GM19035 (cell line): Measurements from ENCODE around the gene ERC2.

ENCODE experiments used
- ATAC-seq: cut with Tn5 transposase; IDR thresholded peaks from one replicate; pipeline ENCODE4 v1.9.1; 2021; ENCODE audit not compliant: unreplicated experiment

The ERC2 gene

GRCh38 chr3:55636300-55637195 lies 831.7 kb downstream of the ERC2 start:
- no peak for ATAC-seq

- ATAC-seq, result no peak
Measured at GRCh38 chr3:55634345-55634744, 833.9 kb downstream of the ERC2 start.

GRCh38 chr3:55633333-55633732 lies 834.9 kb downstream of the ERC2 start:
- ATAC-seq, result no peak

GRCh38 chr3:55631766-55632331 lies 836.4 kb downstream of the ERC2 start:
- no peak for ATAC-seq

- ATAC-seq, result no peak
Measured at GRCh38 chr3:55630921-55631299, 837.4 kb downstream of the ERC2 start.

- ATAC-seq, result no peak
Measured at GRCh38 chr3:55630280-55630920, 837.9 kb downstream of the ERC2 start.

GRCh38 chr3:55629432-55629831 lies 838.8 kb downstream of the ERC2 start:
- ATAC-seq, result no peak

GRCh38 chr3:55626279-55626665 lies 842.0 kb downstream of the ERC2 start:
- no peak for ATAC-seq

GRCh38 chr3:55624238-55624637 lies 844.0 kb downstream of the ERC2 start:
- no peak for ATAC-seq

- no peak for ATAC-seq
Measured at GRCh38 chr3:55623786-55624185, 844.5 kb downstream of the ERC2 start.

GRCh38 chr3:55622733-55623132 lies 845.5 kb downstream of the ERC2 start:
- no peak for ATAC-seq

GRCh38 chr3:55622116-55622515 lies 846.2 kb downstream of the ERC2 start:
- ATAC-seq, result no peak

- ATAC-seq, result no peak
Measured at GRCh38 chr3:55621648-55622047, 846.6 kb downstream of the ERC2 start.

GRCh38 chr3:55621026-55621422 lies 847.2 kb downstream of the ERC2 start:
- no peak for ATAC-seq

- ATAC-seq, result no peak
Measured at GRCh38 chr3:55620351-55621025, 847.8 kb downstream of the ERC2 start.

GRCh38 chr3:55619046-55619808 lies 849.0 kb downstream of the ERC2 start:
- no peak for ATAC-seq

GRCh38 chr3:55617385-55617784 lies 850.9 kb downstream of the ERC2 start:
- ATAC-seq, result no peak

GRCh38 chr3:55616803-55617202 lies 851.5 kb downstream of the ERC2 start:
- no peak for ATAC-seq

GRCh38 chr3:55615694-55616295 lies 852.5 kb downstream of the ERC2 start:
- ATAC-seq, result no peak

- no peak for ATAC-seq
Measured at GRCh38 chr3:55615039-55615693, 853.1 kb downstream of the ERC2 start.
